ENCODE results near the gene NOTUM. TPM values are rescaled to one million over a fixed set of nuclear protein-coding genes. Genes with fewer than 3 reads are reported as not detected.

The NOTUM gene
- total and polyA plus RNA-seq, 2 experiments from 2014 or later, result 0.29 to 1.6 TPM

- ATAC-seq, result peak; percentile 3
- peak overlapping the region; percentile 88 for H3K27ac Mint-ChIP-seq
- H3K4me1 Mint-ChIP-seq, result peaks cover 38% of the 10 kb centered on the region
- H3K4me3 Mint-ChIP-seq, result peak overlapping the region; percentile 85
- Histone ChIP-seq H3K79me2 (replicated peaks; ENCODE audit: insufficient read depth) (peaks cover 53% of the 10 kb centered on the region), H3K27me3 (ENCODE audit: insufficient read depth) (peaks cover 10% of the 10 kb centered on the region; the same call in 1 of the 2 replicates), H2AFZ (no peak overlapping the region), H3K4me2 (peak overlapping the region; percentile 96), H3K4me1 (ENCODE audit: insufficient read depth) (peaks cover 26% of the 10 kb centered on the region; the same call in 1 of the 2 replicates), H3K27ac (ENCODE audit: low read depth) (peak overlapping the region; percentile 92; the same call in 1 of the 2 replicates), H3K9me2 (ENCODE audit: insufficient read depth) (no peaks in the 10 kb centered on the region), H3K36me3 (ENCODE audit: insufficient read depth) (no peaks in the 10 kb centered on the region), H4K20me1 (replicated peaks; ENCODE audit: insufficient read depth) (peaks cover 10% of the 10 kb centered on the region), H3F3A (replicated peaks; ENCODE audit: low read depth) (peaks cover 19% of the 10 kb centered on the region), H3K4me3 (peak overlapping the region; percentile 85)
- peak; percentile 79 for DNase-seq (ENCODE audit: low spot score)
- TF ChIP-seq POLR2AphosphoS5 (IDR thresholded peaks at IDR 0.05; ENCODE audit: low read depth) (peak; percentile 48; the same call in 1 of the 2 replicates), REST (IDR thresholded peaks at IDR 0.05; ENCODE audit: unreplicated experiment) (no peak), CTCF (conservative IDR thresholded peaks at IDR 0.05; ENCODE audit: low read depth in 2 of 2) (no peak), CREB1 (CRISPR knock-in tag; IDR thresholded peaks at IDR 0.05; ENCODE audit: low read depth) (peak; percentile 58; the same call in 1 of the 2 replicates), ZNF114 (CRISPR knock-in tag; IDR thresholded peaks at IDR 0.05) (no peak)
- peaks cover 31% of the 10 kb centered on the region for H3K27me3 Mint-ChIP-seq (ENCODE audit: insufficient read depth, low read depth, poor library complexity)
- peaks cover 13% of the 10 kb centered on the region; the same call in 2 of the 3 replicates for H3K36me3 Mint-ChIP-seq (ENCODE audit: low read depth)
- no peaks in the 10 kb centered on the region for H3K9me3 Mint-ChIP-seq
These were observed 34.4 kb downstream of the NOTUM start for GRCh38 chr17:81926451-81927151.

GRCh38 chr17:81925860-81926450 is 35.0 kb downstream of the NOTUM start:
- Histone ChIP-seq H3K9me2 (ENCODE audit: insufficient read depth) (no peaks in the 10 kb centered on the region), H2AFZ (no peak overlapping the region), H3F3A (replicated peaks; ENCODE audit: low read depth) (peaks cover 21% of the 10 kb centered on the region), H3K4me3 (peak overlapping the region; percentile 85), H3K36me3 (ENCODE audit: insufficient read depth) (no peaks in the 10 kb centered on the region; the same call in 1 of the 2 replicates), H3K27ac (ENCODE audit: low read depth) (peak overlapping the region; percentile 92; the same call in 1 of the 2 replicates), H3K27me3 (ENCODE audit: insufficient read depth) (peaks cover 10% of the 10 kb centered on the region; the same call in 1 of the 2 replicates), H3K4me2 (peak overlapping the region; percentile 96), H3K79me2 (replicated peaks; ENCODE audit: insufficient read depth) (peaks cover 59% of the 10 kb centered on the region), H4K20me1 (replicated peaks; ENCODE audit: insufficient read depth) (peaks cover 14% of the 10 kb centered on the region), H3K4me1 (ENCODE audit: insufficient read depth) (peaks cover 26% of the 10 kb centered on the region; the same call in 1 of the 2 replicates)
- DNase-seq (ENCODE audit: low spot score) (no peak), ATAC-seq (no peak)
- no peaks in the 10 kb centered on the region for H3K9me3 Mint-ChIP-seq
- peak overlapping the region; percentile 88 for H3K27ac Mint-ChIP-seq
- H3K4me3 Mint-ChIP-seq, result peak overlapping the region; percentile 85
- H3K4me1 Mint-ChIP-seq, result peaks cover 41% of the 10 kb centered on the region
- H3K27me3 Mint-ChIP-seq (ENCODE audit: insufficient read depth, low read depth, poor library complexity), result peaks cover 30% of the 10 kb centered on the region
- no peak for TF ChIP-seq STAT1 (IDR thresholded peaks at IDR 0.05; ENCODE audit: unreplicated experiment)
- H3K36me3 Mint-ChIP-seq (ENCODE audit: low read depth), result peaks cover 17% of the 10 kb centered on the region

All from GM23338 (cell line).